GM18858 (cell line): ENCODE measurements around the gene CGREF1.
"Not testable (repeated sequence)": the region's sequence is repeated elsewhere in the genome, so short reads cannot be mapped to it uniquely, and the experiment has no call there.

Source experiments
- ATAC-seq: cut with Tn5 transposase; IDR thresholded peaks from one replicate; pipeline ENCODE4 v1.9.1; 2021; ENCODE audit not compliant: unreplicated experiment

CGREF1 gene

GRCh38 chr2:27076323-27076722, 42.6 kb downstream of the CGREF1 start:
- no peak for ATAC-seq

GRCh38 chr2:27075566-27075871, 43.4 kb downstream of the CGREF1 start:
- not testable (repeated sequence) for ATAC-seq

DNA sequence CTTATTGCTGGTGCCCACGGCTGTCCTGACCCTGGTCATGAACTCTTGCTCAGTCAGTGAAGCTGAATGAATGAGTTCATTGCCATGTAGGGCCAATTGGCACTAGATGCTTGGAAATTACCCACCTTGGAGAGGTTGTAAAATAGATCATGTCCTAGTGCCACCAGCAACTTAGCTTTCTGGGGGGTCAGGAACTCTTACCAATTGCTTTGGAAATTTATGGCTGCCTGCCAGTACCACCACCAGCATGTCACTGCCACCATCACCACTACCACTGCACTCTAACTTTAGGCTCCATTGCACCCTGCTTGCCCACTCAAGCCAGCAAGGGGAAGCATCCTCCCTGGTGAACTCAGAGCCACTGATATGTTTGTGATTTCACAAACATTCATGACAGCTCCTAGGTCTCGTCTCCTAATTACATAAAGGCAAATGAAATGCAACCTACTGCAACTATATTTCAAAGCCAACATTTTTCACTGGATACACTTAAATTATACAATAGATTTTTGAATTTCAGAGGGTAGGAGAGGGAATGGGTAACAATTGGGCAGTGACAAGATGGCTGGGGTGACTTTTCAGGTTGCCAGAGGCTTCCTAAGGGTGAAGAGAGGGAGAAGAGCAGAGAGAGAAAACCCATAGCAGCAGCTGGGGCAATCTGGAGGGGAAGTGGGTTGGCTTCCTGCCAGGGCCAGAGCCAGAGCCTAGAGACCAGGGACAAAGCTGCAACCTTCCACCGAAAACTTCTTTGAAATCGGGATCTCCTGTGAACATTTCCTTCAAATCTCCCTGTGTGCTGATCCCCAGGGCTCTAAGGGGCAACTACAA, 44.0 kb downstream of the CGREF1 start:
- no peak for ATAC-seq

DNA sequence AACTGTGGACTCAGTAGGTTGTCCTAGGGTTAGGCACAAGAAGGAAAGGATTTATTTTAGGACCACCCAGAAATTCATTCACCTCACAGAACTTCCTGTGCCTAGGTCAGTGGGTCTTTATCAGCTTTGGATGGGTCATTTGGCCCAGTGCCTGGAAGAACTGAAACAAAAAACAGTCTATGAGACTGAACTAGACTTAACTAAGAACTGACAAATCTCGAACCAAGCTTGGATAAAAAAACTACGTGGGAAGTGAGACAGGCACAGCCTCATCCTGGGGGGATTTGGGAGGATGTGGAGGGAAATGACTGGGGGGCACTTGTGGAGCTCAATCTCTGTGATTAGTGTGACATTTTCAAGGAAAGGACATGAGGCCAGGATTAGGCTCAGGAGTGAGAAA, 45.1 kb downstream of the CGREF1 start:
- no peak for ATAC-seq

GRCh38 chr2:27072920-27073319, 46.0 kb downstream of the CGREF1 start:
- no peak for ATAC-seq

- no peak for ATAC-seq
These were observed 46.7 kb downstream of the CGREF1 start for GRCh38 chr2:27071990-27072830.

GRCh38 chr2:27071277-27071989, 47.5 kb downstream of the CGREF1 start, which contains the start of gene OST4:
Gene OST4, minus strand, starts transcription at chr2:27071654.
- peak; percentile 82 for ATAC-seq

GRCh38 chr2:27070653-27071276, 48.2 kb downstream of the CGREF1 start:
- no peak for ATAC-seq

DNA sequence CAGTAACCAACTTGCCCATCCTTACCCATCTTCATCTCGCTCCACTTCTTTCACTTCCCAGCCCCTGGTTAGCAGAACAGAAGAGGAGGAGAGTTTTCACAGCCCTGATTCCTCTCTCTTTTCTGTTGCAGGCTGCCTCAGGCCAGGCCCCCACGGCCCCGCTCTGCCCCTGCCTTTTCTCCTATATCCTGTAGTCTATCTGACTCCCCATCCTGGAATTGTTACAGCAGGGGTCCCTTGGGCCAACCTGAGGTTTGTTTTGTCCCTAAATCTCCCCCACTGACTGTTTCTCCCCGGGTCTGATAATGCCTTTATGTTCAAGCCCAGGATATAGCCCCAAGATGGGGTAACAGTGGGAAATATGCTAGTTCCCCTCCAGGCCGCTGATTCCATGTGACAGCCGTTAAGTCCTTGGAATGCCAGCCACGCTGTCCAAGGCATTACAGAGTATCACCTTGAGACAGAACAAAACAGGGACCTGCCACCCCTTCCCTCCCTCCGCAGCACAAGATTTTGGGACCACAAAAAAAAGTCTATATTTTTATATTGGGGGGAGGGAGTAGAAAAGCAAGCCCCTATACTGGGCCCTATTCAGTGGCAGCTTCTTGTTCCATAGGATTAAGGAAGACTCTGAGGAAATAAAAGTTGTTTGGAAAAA, 48.8 kb downstream of the CGREF1 start:
- no peak for ATAC-seq

DNA sequence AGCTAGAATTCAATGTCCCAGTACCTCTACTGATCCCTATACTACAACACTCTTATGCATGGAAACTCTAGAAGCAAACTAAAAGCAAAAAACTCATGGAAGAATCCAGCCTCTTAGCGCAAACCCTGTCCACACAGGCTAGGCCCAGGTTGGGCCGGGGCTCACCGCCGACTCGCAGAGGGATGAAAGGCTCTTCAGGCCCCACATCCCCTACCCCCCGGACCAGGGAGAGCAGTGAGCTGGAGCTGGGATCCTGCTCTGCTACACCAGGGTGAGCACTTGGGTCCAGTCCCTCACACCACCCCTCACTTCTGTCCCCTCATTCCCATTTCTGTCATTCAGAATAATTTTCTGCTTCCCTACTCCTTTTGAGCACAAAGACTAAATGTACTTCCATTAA, 49.5 kb downstream of the CGREF1 start:
- ATAC-seq: no peak

GRCh38 chr2:27067385-27067784, 51.5 kb downstream of the CGREF1 start:
- ATAC-seq: no peak

GRCh38 chr2:27065128-27065527, 53.8 kb downstream of the CGREF1 start:
- no peak for ATAC-seq

DNA sequence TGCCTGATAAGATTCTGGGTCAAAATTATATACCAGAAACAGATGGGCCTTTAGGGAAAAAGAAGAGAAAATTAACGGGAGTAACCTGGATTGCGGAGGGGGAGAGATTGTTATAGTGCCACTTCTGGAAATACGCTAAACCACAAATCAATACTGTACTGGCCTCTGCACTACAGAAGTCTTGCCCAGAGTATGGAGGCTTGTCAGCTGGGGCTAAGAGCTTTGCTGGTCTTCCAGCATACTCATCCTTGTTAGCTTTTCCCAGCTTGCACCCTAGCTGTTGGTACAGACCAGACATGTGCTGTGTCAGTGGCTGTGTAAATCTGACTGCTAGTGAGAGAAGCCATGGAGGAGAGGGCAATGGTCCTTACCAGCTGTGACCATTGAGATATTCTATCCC, 58.6 kb downstream of the CGREF1 start:
- no peak for ATAC-seq

- no peak for ATAC-seq
These were observed 59.6 kb downstream of the CGREF1 start for GRCh38 chr2:27059141-27059820.

- ATAC-seq: no peak
These were observed 60.7 kb downstream of the CGREF1 start for GRCh38 chr2:27058210-27058609.

DNA sequence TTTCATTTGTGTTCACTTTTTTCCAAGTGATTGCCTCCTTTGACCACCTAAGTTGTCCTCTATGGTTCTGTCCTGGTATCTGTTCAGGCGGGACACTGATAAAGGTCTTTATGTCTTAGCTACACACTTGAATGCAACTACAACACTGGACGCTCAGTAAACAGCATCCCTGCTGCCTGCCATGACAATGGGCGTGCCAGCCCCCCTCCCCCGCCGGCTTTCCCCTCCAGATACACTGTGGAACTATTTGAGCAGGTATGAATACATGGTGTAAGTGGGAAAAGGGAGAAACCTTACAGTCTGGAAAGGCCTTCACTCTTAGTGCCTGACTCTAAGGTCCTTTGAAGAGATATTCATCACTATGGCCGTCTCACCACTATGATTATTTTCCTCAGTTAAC, 61.7 kb downstream of the CGREF1 start:
- ATAC-seq: no peak

DNA sequence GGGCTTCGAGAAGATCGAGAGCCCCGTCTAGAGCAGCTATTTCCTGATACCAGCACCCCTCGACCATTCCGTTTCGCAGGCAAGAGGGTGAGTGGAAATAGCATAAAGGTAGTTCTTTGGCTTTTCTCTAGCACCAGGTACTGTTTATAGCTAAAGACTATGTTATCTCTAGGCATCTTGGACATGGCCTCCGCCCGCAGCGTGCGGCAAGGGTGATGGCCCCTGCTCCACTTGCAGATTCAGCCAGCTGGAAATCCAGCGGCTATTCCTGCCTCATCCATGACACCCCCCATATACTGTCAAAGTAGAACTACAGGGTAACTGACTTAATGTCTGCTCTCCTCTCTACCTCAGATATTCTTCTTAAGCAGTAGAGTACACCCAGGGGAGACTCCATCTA, 64.2 kb downstream of the CGREF1 start:
- ATAC-seq: no peak

DNA sequence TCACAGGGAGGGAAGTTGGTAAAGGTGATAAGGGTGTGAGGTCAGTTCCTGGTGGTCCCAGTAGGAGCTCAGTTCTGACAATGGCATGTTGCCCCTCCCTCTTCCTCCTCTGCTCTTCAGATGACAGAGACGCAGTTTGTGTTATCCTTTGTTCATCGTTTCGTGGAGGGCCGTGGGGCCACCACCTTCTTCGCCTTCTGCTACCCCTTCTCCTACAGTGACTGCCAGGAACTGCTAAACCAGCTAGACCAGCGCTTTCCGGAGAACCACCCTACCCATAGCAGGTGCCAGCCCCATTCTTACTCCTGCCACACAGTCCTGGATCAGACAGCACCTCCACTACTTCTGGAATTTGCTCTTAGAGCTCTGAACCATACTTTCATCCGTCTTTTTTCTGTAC, 65.2 kb downstream of the CGREF1 start:
- no peak for ATAC-seq

DNA sequence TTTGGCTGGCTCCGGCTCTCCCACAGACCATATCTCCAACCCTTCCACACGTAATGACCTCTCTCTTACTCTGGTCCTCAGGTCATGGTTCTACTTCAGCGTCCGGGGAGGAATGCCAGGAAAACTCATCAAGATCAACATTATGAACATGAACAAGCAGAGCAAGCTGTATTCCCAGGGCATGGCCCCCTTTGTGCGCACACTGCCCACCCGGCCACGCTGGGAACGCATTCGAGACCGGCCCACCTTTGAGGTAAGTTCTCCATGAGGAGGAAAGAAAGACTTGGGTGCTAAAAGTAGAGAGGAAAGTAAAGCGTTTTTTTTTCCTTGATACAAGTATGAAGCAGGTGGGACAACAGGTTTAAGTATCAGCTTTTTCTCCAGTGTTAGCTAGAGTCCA, 65.6 kb downstream of the CGREF1 start:
- ATAC-seq: no peak
